Stimulated activated CD4-positive, alpha-beta T cell treated with anti-CD3 and anti-CD28 coated beads, TNF-alpha, amount 100 ng/mL, for 24 hours (primary cell): ENCODE data around the gene FBXL16.

Experiments used
- DNase-seq, 3 experiments: peaks; one replicate each; pipeline ENCODE4 v3.0.0-alpha.2; 2020; ENCODE audit warnings: low read depth in 3 of 3

The FBXL16 gene

GRCh38 chr16:734981-735881 is 29.6 kb upstream of the FBXL16 start:
- no peak for DNase-seq

- DNase-seq = no peak
Observed at GRCh38 chr16:734208-734980, 28.8 kb upstream of the FBXL16 start.

GRCh38 chr16:733382-734207 is 28.0 kb upstream of the FBXL16 start:
- DNase-seq = no peak

- no peak for DNase-seq
Observed at GRCh38 chr16:732936-733335, 27.3 kb upstream of the FBXL16 start.

- DNase-seq = no peak
Observed at GRCh38 chr16:732332-732731, 26.7 kb upstream of the FBXL16 start.

- DNase-seq = no peak
Observed at GRCh38 chr16:730666-731509, 25.3 kb upstream of the FBXL16 start.

- no peak for DNase-seq
Observed at GRCh38 chr16:729768-730665, 24.4 kb upstream of the FBXL16 start.

GRCh38 chr16:728890-729744 is 23.5 kb upstream of the FBXL16 start:
- no peak for DNase-seq

GRCh38 chr16:728131-728889 is 22.7 kb upstream of the FBXL16 start:
- peak in 1 of 3 experiments; percentile 69 for DNase-seq

- DNase-seq = no peak
Observed at GRCh38 chr16:727291-727977, 21.8 kb upstream of the FBXL16 start.

- DNase-seq = peak in 1 of 3 experiments; percentile 70
Observed at GRCh38 chr16:726438-727290, 21.1 kb upstream of the FBXL16 start, which contains the start of the genes CCDC78 and HAGHL. CCDC78 (minus strand) TSS chr16:726443; CDS start chr16:726367, 76 bp downstream. HAGHL (plus strand) TSS chr16:727106; CDS start chr16:727510, 404 bp downstream.

- no peak for DNase-seq
Observed at GRCh38 chr16:726188-726437, 20.5 kb upstream of the FBXL16 start.

- no peak for DNase-seq
Observed at GRCh38 chr16:725463-726187, 20.0 kb upstream of the FBXL16 start.

- no peak for DNase-seq
Observed at GRCh38 chr16:725041-725376, 19.4 kb upstream of the FBXL16 start.

GRCh38 chr16:724188-725040 is 18.8 kb upstream of the FBXL16 start:
- no peak for DNase-seq
